HFF-Myc (cell line): ENCODE results near the gene MRPS5.

ENCODE experiments used
- DNase-seq: peaks from one replicate; pipeline ENCODE4 v3.0.0-alpha.2; 2011; ENCODE audit warnings: low read depth; ENCODE audit errors: extremely low read depth
- H3K4me3 ChIP-seq: replicated peaks from 2 replicates; pipeline ENCODE4 v1.5.1; 2011; ENCODE audit warnings: low read depth, mild to moderate bottlenecking, control low read depth, low read length
- CTCF ChIP-seq: IDR thresholded peaks from 2 replicates; pipeline ENCODE4 v1.5.1; 2012; ENCODE audit warnings: mild to moderate bottlenecking, low read depth, low read length, control low read depth; ENCODE audit errors: missing control alignments

Gene MRPS5

GRCh38 chr2:95077530-95077825, 44.1 kb downstream of the MRPS5 start:
- no peak for TF ChIP-seq CTCF
- H3K4me3 ChIP-seq = no peak overlapping the region
- no peak for DNase-seq

- peak; percentile 84 for TF ChIP-seq CTCF
- DNase-seq = peak; percentile 10
- peak overlapping the region; percentile 33 for H3K4me3 ChIP-seq
Measured at GRCh38 chr2:95076705-95077529, 44.7 kb downstream of the MRPS5 start.

- TF ChIP-seq CTCF = no peak
- no peak overlapping the region for H3K4me3 ChIP-seq
- no peak for DNase-seq
Measured at GRCh38 chr2:95075440-95076132, 46.0 kb downstream of the MRPS5 start.

GRCh38 chr2:95074663-95075439, 46.8 kb downstream of the MRPS5 start:
- DNase-seq = no peak
- H3K4me3 ChIP-seq = no peak overlapping the region
- TF ChIP-seq CTCF = no peak

GRCh38 chr2:95073856-95074662, 47.5 kb downstream of the MRPS5 start:
- no peak overlapping the region for H3K4me3 ChIP-seq
- no peak for DNase-seq
- no peak for TF ChIP-seq CTCF

GRCh38 chr2:95072424-95072823, 49.2 kb downstream of the MRPS5 start:
- TF ChIP-seq CTCF = no peak
- DNase-seq = no peak
- no peak overlapping the region for H3K4me3 ChIP-seq
